ENCODE results near the gene EML6.
"Not testable (repeated sequence)": the region's sequence is repeated elsewhere in the genome, so short reads cannot be mapped to it uniquely, and the experiment has no call there.

Gene EML6

DNA sequence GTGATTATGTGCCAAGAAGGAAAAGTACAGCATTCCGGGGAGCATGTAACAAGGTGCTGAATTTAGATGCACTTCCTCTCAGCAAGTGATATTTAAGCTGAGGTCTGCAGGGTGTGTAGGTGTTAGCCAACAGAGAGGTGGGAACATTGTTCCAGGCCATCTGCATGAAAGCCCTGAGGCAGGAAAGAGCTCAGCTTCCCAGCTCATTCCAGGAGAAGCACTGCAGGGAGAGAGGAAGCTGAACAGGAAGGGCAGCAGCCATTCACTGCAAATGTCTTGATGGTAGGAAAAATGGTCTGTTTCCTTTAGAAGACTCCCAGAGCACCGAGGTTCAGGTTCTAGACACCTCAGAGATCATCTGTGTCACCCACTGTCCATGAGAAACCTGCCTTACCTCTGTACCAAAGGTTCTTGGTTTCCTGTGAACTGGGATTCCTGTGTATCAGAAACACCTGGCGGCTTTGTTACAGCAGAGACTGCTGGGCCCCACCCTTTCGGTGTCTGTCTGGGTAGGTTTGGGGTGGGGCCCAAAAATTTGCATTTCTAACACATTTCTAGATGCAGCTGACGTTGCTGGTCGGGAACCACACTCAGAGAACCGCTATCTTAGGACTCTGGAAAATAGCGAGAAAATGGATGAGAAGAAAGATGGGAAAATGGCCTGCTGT is 242.8 kb downstream of the EML6 start:
- DNase-seq (ENCODE audit: low spot score): no peak

DNA sequence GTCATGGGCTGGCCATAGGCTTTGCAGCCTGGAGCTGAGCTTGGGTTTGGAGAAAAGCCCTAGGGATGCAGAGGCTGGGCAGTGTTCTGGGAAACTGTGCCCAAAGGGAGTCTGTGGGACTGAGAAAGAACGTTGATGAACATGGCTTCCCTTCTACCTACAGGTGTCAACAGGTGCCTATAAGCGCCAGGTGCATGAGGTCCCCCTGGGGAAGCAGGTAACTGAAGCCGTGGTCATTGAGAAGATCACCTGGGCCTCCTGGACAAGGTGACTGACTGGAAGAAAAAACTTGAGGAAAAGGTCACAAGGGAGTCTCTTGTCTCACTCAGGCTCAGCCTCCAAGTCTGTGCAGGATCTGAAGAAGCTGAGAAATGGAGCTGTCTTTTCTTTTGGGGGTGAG is 243.4 kb downstream of the EML6 start:
- no peak for DNase-seq (ENCODE audit: low spot score)

DNA sequence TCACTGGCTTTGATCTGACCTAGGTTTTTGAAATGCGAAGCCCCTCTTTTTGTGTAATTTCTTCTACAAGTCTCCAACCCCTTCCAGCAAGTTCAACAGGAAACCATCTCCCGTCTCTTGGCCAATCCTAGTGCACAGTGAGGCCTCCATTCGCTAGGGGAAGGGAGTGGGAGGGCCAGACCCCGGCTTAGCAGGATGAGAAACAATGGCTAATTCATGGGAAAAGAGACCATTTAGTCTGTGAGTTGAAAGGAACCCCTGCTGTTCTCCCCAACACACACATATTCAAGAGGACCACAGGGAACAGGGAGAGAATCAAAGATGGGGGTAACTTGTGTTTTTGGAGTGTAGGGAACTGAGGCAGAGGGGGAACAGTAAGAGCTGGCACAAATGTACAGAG is 243.8 kb downstream of the EML6 start:
- no peak for DNase-seq (ENCODE audit: low spot score)

DNA sequence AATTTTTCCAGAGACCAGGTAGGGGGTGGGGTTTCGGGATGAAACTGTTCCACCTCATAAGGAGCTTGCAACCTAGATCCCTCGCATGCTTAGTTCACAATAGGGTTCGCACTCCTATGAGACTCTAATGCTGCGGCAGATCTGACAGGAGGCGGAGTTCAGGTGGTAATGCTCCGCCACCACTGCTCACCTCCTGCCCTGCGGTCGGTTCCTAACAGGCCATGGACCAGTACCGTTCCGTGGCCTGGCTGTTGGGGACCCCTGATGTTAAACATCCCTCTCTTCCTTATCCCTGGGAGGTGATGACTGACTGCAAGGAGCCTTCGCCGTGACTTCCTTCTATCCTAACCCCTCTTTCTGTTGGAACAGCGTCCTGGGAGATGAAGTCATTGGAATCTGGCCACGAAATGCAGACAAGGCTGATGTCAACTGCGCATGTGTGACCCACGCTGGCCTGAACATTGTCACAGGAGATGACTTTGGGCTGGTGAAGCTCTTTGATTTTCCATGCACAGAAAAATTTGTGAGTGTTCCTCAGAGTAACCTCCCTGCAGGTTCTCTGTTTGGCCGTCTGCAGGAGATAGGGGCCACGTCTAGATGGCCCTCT is 244.4 kb downstream of the EML6 start:
- DNase-seq (ENCODE audit: low spot score): no peak

DNA sequence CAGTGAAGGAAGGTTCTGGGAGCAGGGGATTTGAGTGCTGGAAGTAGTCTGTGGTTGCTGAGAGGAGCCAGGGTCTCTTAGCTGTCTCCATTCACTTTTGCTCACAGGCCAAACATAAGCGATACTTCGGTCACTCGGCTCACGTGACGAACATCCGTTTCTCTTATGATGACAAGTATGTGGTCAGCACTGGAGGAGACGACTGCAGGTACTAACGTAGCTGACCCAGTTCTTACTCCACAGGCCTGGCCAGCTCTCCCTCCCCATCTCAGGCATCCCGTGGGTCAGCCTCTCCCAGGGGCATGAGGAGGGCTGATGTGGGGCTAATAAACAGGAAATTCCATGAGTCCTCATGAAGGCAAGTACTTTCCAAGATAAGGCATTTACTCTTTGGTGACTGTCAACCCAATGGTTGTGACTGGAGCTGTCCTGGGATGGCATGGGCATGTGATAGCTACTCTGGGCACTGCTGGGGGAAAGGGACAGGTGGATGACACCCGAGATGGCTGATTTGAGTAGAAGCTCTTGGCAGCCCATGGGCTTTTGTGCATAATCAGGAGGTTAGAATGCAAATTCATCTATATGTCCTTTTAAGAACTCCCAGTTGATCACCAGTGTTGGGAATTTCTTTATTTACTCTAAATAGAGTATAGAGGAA is 245.2 kb downstream of the EML6 start:
- no peak for DNase-seq (ENCODE audit: low spot score)

DNA sequence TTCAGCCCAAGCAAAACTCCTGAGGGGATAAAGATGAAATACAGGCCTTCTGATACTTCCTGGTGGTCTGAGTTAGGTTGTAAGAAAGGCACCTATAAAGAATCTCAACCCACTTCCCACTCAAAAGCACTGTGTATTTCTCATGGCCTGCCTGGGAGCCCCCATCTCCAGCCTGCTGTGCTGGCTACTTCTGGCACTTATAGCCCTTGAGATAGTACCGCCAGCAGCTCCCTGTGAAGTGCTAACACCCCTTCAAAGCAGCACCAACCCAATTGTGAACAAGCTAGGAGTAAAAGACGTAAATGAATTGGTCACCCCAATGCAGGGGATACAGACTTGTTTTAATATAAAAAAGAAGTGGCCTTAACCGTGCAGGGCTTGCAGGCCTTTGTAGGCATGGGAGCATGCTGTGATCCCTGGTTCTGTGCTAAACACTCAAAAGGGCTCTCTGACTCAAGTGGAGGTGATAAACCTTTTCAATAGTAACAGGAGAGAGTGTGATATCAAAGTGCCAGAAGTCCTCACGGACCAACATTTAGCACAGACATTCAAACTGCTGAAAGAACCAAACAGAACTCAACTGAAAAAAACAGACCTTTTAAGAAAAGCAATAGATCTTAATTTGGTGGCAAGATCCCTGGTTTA is 246.0 kb downstream of the EML6 start:
- no peak for DNase-seq (ENCODE audit: low spot score)

DNA sequence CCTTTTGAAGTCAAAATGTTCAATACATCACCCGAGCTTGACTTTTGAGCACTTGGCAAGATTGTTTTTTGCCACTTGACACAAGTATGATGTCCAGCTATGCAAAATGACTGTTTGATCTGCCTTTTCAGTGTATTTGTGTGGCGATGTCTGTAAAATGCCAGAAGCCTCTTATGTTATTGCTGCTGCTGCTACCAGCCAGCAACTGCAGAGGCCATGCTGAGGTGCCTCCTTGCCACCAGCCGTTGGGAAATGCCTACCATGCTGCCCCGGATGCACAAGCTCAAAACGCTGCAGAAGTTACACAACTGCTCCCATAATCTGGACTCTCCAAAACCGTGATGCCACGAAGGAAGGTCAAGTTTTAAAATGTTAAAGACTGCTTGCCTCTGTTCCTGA is 246.5 kb downstream of the EML6 start:
- no peak for DNase-seq (ENCODE audit: low spot score)

DNA sequence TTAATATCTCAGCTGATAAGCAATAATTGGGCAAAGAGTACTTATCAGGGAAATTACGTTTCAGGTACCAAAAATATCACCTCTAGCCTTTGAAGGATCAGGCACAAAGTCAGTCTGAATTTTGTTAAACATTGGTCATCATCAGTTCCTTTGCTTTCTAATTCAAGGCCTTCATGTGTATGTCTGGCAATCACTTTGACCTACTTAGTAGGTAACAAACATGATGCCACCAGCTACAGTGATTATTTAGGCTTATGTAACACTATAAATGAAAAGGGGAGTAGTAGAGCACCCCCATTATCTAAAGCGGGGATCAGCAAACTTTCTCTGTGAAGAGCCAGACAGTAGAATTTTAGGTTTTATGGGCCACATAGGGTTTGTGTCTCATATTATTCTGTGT is 251.7 kb downstream of the EML6 start:
- DNase-seq (ENCODE audit: low spot score): no peak

DNA sequence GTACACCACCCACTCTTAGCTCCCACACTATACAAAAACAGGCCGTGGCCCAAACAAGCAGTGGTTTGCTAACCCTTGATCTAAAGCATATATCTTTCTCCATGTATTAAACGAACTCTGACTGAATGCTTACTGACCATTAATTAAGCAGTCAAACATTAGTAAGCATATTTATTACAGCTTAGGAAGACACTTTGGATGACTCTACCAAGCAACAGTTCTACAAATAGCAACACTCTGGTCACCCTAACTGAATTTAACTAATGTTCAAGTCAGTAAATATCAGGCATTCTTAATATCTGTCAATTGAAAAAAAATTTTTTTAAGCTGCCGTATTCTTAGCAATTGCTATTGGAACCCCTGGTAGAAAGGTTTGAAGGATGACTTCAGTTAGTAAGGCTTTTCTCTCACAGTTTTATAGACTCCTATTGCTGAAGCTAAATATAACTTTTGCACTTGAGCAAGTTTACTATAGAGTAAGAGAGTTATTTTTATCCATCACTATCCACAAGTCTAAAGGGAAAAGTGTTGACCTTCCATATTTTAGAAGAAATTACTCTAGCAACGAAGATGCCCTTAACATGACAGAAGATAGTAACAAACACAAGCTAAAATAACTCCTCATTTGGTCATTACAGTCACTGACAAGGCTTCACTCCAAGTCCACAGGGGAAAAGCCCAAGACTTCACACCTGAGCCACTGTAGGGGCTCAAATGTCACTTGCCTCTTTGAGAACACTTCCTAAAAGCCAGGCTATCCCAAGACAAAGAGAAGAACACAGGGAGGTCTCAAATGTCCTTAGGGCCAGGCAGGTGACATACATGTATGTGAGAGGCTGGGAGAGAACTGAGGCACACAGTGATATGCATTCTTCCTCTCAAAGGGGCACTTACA is 252.4 kb downstream of the EML6 start:
- no peak for DNase-seq (ENCODE audit: low spot score)

DNA sequence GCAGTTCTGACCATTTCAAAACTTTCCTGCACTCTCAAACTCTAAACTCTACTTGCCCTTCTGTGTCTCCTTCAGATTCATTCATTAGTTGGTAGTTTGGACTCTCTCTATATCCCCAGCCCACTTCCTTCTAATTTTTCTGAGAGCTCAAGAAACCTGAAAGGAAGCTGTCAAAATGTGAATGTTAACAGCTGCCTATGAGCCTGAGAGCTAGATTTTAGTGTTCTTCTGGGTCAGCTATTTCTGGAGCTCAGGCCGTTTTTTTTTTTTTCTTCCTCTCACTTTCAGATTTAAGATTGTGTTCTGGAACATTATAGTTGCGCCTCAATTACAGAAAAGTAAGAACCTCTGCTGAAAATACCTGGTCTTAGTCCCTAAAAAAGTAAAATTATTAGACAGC is 253.7 kb downstream of the EML6 start:
- no peak for DNase-seq (ENCODE audit: low spot score)

DNA sequence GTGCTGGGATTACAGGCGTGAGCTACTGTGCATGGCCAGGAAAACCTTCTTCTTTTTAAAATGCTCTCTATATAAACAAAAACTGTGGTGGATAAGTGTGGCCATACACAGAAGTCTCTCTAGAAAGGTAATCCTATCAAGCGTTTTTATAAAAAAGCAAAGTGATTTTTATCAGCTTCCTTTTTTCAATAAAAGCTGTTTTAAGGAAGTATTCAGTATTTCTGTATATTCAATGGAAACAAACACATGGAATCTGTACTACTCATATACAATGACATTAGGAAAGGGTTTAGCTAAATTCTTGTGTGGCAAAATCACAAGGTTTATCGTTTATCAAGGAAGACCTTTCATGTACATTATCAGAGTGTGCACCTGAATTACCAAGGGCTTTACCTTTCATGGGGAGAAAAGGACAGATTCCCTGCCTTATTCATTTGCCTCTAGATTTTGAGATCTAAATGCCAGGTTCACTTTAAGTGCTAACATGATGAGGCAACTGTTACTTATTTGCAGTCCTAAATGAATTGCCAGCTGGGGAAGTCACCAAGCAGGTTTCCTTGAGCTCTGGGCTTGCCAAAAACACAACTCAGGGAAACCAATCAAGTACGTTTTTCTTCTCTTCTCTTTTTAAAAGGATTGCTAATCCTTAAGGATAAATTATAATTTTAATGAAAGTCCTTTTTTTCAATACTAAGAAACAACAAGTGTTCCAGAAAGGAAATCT is 256.0 kb downstream of the EML6 start:
- DNase-seq (ENCODE audit: low spot score): no peak

DNA sequence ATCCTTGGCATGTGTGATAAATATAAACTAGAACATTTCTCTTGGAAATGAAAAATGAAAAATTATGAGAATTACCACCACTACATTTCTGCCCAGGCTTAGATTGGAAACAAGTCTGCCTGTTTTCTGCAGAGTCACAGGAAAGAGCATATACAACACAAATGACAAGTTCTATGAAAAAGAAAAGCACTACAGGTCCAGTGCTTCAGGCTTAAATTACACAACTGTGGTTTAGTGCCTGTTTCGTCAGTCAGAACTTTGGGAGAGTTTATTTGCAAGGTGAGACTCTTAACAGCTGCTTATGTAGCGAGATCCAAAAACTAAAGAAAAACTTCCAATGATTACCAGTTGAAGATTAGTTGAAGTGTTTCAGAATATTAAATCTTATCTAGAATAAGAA is 257.9 kb downstream of the EML6 start:
- DNase-seq (ENCODE audit: low spot score): no peak

DNA sequence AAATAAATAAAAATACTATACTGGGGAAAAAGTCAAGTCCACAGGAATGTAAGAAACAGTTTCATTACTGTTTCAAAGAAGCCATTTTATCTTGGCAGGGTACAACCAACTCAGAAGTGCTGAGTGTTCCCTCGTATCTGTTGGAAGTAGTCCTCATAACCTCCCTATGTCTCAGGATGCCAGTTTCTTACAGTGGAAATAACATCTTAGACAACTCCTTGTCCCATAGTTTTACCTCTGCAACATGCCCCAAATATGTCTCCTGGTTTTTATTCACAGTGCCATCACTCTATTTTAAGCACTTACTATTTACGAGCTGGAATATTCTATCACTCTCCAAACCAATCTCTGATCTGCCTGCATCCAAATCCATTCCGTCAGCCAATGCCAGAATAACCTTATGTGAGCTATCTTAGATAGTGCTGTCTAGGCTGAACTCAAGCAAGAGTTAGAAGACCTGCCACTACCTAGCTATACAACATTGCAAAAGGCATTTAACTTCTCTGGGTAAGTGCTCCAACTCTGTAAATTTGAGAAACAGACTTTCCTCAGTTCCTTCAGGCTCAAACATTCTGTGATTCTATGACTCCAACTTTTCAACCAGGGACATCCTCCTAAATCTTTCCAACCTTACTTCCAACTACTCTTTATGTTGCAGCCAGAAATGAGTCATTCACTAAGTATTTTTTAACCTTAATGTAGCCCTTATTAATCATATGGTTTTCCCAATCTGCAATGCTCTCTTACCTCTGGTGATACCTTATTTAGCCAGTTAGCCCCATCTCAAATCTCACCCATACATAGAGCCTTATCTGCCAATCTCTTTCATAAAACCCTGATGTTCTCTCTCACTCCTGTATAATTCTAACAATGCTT is 260.1 kb downstream of the EML6 start:
- DNase-seq (ENCODE audit: low spot score): no peak

DNA sequence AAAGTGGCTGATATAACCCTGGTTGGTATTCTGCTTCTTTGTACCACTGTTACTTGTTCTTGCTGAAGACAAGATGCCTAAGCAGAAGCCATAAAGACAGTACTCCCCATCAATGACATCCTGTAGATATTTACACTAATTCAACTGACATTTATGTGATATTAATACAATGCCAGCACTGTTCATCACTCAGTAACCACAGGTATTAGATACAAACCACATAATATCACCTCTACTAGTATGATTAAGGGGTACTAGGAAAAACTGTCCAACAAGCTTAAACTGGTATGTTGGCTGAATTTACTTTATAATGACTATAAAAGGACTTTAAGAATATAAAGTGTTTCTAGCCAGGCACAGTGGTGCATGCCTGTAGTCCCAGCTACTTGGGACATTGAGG is 261.0 kb downstream of the EML6 start:
- no peak for DNase-seq (ENCODE audit: low spot score)

DNA sequence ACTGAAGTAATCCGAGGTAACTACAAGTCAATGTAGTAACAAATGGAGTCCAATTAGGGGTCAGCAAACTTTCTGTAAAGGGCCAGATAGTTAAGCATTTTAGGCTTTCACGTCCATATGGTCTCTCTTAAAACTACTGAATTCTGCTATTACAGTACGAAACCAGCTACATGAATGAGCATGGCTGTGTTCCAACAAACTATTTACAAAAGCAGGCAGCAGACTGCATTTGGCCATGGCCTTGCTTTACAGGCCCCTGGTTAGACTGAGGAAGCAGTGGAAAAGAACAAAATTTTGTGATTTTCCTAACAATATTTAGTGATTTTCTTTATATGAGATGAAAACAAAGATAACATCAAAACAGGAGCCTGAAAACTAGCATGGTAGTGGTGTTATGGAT is 262.8 kb downstream of the EML6 start:
- no peak for DNase-seq (ENCODE audit: low spot score)

DNA sequence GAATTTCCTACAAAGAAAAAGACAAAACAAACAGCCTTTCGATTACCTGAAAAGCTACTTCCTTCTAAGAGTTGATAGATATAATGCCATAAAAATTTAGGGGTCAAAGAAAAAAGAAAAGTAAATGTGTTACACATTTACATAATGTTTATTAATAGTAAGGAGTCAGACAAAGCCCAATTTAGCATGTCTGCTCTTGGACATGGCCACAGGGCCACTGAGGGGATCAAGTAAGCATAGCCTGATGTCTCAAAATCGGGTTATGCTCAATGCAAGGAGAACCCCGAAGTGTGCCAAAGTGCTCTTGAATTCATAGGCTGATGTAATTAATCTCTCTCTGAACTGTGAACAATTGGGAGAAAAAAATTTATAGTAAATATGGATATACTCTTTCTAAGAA is 265.1 kb downstream of the EML6 start:
- no peak for DNase-seq (ENCODE audit: low spot score)

DNA sequence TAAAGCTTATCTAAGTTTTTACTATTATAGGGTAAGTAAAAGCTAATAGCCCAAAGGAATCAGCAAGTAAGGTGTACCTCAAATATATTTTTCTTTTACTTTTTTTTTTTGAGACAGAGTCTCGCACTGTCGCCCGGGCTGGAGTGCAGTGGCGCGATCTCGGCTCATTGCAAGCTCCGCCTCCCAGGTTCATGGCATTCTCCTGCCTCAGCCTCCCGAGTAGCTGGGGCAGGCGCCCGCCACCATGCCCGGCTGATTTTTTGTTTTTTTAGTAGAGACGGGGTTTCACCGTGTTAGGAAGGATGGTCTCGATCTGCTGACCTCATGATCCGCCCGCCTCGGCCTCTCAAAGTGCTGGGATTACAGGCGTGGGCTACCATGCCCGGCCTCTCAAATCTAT is 267.2 kb downstream of the EML6 start:
- not testable (repeated sequence) for DNase-seq (ENCODE audit: low spot score)

DNA sequence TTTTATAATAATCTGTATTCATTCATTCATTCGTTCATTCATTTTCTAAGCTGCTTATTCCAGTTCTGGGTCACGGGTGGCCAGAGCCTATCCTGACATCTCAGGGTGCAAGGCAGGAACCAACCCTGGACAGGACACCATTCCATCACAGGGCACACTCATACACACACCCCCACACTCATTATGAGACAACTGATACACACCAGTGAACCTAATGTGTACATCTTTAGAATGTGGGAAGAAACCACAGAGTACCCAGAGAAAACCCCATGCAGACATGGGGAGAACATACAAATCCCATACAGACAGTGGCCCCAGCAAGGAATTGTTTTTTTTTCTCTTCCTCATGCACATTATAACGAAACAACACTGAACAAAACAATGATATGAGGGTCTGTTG is 272.1 kb downstream of the EML6 start:
- no peak for DNase-seq (ENCODE audit: low spot score)

DNA sequence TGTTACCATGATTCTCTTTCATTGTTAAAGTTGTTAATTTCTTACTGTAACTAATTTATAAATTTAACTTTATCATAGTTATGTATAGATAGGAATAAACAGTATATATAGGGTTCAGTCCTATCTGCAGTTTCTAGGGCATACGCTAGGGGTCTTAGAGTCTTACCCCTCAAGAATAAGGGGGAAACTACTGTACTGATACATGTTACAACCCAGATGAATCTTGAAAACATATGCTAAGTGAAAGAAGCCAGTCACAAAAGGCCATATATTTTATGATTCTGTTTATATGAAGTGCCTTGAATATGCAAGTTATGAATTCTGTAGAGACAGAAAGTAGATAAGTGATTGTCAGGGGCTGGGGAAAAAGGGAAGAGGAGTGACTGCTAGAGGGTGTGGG is 274.4 kb downstream of the EML6 start:
- DNase-seq (ENCODE audit: low spot score): no peak

DNA sequence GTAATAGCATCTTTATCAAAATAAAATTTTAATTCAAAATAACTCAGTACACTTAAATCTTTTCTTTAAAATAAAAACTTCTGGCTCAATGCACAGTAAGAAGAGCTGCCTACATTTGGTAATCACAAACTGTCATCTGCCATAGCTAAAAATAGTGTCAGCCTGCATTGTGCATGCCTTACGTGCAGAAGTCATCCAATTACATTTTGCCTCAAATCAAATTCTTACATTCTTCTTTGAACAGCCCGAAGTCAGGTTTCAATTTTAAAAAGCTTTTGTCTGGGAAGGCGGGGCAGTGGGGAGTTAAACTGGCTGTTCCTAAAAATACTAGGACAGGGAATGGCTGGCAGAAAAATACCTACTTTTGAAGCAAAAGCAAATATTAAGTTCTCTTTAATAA is 275.7 kb downstream of the EML6 start:
- peak; percentile 50 for DNase-seq (ENCODE audit: low spot score)

DNA sequence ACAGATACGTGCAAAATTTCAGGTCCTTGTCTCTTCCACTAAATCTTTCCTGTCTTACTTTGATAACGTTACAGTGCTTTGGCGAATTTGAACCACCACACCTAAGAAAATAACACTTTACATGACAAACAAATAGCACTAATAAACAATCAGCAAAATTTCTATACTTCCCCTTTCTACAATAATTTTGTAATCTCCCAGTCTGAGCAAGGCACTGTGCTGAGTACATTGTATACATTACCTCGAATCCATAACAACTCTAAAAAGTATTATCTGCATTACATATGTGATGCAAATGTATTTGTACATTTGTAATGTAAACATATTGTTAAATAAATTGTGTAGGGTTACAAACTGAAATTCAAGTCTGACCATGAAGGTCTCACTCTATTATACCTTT is 276.9 kb downstream of the EML6 start:
- DNase-seq (ENCODE audit: low spot score): no peak

All from AG20443 (cell line).